ENCODE measurements around the gene DRICH1. TPM values are rescaled to one million over a fixed set of nuclear protein-coding genes. Genes with fewer than 3 reads are reported as not detected.
"Not testable (repeated sequence)": the region's sequence is repeated elsewhere in the genome, so short reads cannot be mapped to it uniquely, and the experiment has no call there.

DRICH1 gene
- total RNA-seq, 1 donor from 2014 or later: not detected

- DNase-seq (ENCODE audit: extremely low read depth, low read depth, low spot score): no peak
Measured at GRCh38 chr22:23651676-23652075, 19.6 kb upstream of the DRICH1 start.

GRCh38 chr22:23649071-23649501 is 17.0 kb upstream of the DRICH1 start:
- DNase-seq (ENCODE audit: extremely low read depth, low read depth, low spot score): no peak

GRCh38 chr22:23646526-23646925 is 14.4 kb upstream of the DRICH1 start:
- not testable (repeated sequence) for DNase-seq (ENCODE audit: extremely low read depth, low read depth, low spot score)

GRCh38 chr22:23640206-23640605 is 8.1 kb upstream of the DRICH1 start:
- DNase-seq (ENCODE audit: extremely low read depth, low read depth, low spot score): not testable (repeated sequence)

GRCh38 chr22:23639661-23640060 is 7.5 kb upstream of the DRICH1 start:
- DNase-seq (ENCODE audit: extremely low read depth, low read depth, low spot score): no peak

- no peak for DNase-seq (ENCODE audit: extremely low read depth, low read depth, low spot score)
Measured at GRCh38 chr22:23638611-23639010, 6.5 kb upstream of the DRICH1 start.

GRCh38 chr22:23635291-23635690 is 3.2 kb upstream of the DRICH1 start:
- DNase-seq (ENCODE audit: extremely low read depth, low read depth, low spot score): not testable (repeated sequence)

- DNase-seq (ENCODE audit: extremely low read depth, low read depth, low spot score): not testable (repeated sequence)
Measured at GRCh38 chr22:23628056-23628743, 3.9 kb downstream of the DRICH1 start.

GRCh38 chr22:23627401-23628055 is 4.6 kb downstream of the DRICH1 start:
- DNase-seq (ENCODE audit: extremely low read depth, low read depth, low spot score): not testable (repeated sequence)

- no peak for DNase-seq (ENCODE audit: extremely low read depth, low read depth, low spot score)
Measured at GRCh38 chr22:23626286-23626975, 5.7 kb downstream of the DRICH1 start.

GRCh38 chr22:23622634-23623033 is 9.5 kb downstream of the DRICH1 start:
- DNase-seq (ENCODE audit: extremely low read depth, low read depth, low spot score): no peak

GRCh38 chr22:23621916-23622315 is 10.2 kb downstream of the DRICH1 start:
- DNase-seq (ENCODE audit: extremely low read depth, low read depth, low spot score): not testable (repeated sequence)

- no peak for DNase-seq (ENCODE audit: extremely low read depth, low read depth, low spot score)
Measured at GRCh38 chr22:23621082-23621780, 10.9 kb downstream of the DRICH1 start.

GRCh38 chr22:23613193-23613972 is 18.7 kb downstream of the DRICH1 start:
- no peak for DNase-seq (ENCODE audit: extremely low read depth, low read depth, low spot score)

GRCh38 chr22:23609983-23610781 is 21.9 kb downstream of the DRICH1 start:
- DNase-seq (ENCODE audit: extremely low read depth, low read depth, low spot score): no peak

GRCh38 chr22:23608583-23608982 is 23.5 kb downstream of the DRICH1 start:
- no peak for DNase-seq (ENCODE audit: extremely low read depth, low read depth, low spot score)

- DNase-seq (ENCODE audit: extremely low read depth, low read depth, low spot score): no peak
Measured at GRCh38 chr22:23606204-23607131, 25.7 kb downstream of the DRICH1 start.

GRCh38 chr22:23604939-23605712 is 27.0 kb downstream of the DRICH1 start:
- DNase-seq (ENCODE audit: extremely low read depth, low read depth, low spot score): no peak
